GM12891 (cell line): ENCODE data around the gene FAM20C.

ENCODE experiments used
- POLR2A ChIP-seq: IDR thresholded peaks from 2 replicates; pipeline ENCODE4 v1.6.1; 2011; ENCODE audit warnings: low read depth, low read length, control low read depth
- POLR2AphosphoS5 ChIP-seq: IDR thresholded peaks from 2 replicates; pipeline ENCODE4 v1.6.1; 2011; ENCODE audit warnings: low read depth, low read length, control low read depth
- SPI1 ChIP-seq: IDR thresholded peaks from 2 replicates; pipeline ENCODE4 v1.6.1; 2011; ENCODE audit warnings: low read depth, low read length, control low read depth

DNA sequence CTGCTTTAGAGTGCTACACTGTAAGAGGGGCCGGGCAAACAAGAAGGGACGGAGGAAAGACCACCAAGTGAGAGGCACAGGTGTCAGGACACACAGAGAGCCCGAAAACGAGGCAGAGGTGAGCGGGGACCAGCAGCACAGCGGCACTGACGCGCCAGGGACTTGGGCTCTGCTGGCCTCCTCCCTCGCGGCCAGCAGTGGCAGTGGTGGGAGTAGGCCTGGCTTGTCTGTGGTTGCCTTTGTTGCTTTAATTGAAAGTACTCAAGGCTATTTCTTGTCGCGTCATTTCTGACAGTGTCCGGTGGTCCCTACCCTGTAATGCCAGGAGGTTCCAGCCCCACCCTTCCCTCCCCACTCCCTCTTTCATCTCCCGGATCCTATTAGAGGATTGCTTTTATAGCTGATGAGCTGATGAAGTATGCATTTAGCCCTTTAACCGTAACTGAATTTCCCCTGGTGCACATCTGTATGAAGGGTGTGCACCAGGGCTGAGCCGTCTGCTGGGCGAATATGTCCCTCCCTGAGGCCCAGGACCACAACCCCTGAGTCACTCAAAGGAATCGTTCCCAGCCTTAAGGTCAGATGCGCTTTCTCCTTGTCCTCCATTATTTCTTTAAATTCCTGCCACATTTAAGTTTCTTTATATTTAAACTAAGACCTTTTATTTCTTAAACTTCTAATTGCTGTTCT is 39.5 kb upstream of the FAM20C start:
- TF ChIP-seq POLR2AphosphoS5 (no peak), POLR2A (no peak), SPI1 (no peak)
